Renal pelvis (tissue), 4 donors: ENCODE results near the gene KIF3B. TPM values are rescaled to one million over a fixed set of nuclear protein-coding genes. Genes with fewer than 3 reads are reported as not detected.
"Not testable (repeated sequence)": the region's sequence is repeated elsewhere in the genome, so short reads cannot be mapped to it uniquely, and the experiment has no call there.

Source experiments
- DNase-seq: peaks from one replicate; pipeline ENCODE4 v3.0.0-alpha.2; 2013
- polyA plus RNA-seq, 3 donors: library from polyadenylated mRNA; unstranded; fragments of 120-200 nt; gene quantifications; one replicate each; pipeline ENCODE4 v1.2.1, GENCODE V29; 2013; ENCODE audit not compliant: insufficient read length in 3 of 3

The KIF3B gene
- polyA plus RNA-seq, 3 donors, result 36.4 to 47.3 (median 38.6) TPM

DNA sequence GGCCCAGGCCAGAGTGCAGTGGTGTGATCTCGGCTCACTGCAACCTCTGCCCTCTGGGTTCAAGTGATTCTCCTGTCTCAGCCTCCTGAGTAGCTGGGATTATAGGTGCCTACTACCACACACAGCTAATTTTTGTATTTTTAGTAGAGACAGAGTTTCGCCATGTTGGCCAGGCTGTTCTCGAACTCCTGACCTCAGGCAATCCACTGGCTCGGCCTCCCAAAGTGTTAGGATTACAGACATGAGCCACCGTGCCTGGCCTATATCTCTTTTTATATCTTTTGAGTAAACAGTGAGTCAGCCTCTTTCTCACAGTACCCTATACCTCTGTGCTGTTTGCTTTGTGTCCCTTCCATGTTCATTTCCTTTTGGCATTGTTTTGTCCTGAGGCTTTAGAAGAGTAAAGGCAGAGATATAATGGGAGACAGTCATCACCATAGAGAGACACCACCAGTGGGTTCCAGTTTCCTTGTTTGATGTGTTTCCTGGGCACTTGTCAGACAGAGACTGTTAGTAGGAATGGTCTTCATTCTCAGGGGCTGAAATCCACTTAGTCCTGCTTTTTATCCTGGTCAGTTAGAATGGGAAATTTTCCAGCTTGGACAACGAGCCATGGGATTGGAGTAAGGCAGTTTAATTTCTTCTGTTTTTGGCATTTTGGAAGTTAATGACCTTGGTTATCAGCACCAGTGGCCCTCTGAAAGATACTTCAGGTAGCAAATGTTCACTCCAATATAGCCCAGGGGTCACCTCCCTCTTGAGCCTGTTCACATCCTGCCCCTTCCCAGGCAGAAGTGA, 48.5 kb downstream of the KIF3B start:
- DNase-seq, result no peak

GRCh38 chr20:32326504-32326845, 49.0 kb downstream of the KIF3B start:
- no peak for DNase-seq

- no peak for DNase-seq
Measured at GRCh38 chr20:32327087-32327681, 49.7 kb downstream of the KIF3B start.

DNA sequence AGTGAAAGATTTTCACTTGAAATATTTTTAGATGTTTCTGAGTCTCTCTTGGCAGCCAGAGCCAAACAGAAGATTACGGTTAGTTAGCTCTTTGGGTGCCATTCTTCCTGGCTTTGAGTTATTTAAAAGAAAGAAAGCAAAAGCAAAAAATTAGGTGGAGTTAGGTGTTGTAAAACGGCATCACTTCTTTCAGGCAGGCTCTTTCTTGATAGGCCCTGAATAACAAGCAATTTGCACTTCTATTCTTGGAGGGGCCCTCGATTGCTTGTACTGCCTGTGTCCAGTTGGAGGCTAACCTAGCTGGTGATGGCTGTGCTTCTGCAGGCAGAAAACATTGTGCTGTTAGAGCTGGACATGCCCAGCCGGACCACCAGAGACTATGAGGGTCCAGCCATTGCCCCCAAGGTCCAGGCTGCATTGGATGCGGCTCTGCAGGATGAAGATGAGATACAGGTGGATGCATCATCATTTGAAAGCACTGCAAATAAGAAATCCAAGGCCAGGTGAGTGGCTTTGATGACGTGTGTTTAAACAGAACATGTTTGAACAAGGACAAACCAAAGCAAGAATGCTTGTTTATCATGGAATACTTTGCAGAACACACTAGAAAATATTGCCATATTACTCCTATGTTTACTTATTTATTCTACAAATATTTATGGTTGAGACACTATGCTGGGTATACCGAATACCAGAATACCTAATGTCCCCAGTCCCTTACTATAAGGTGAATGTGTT, 52.5 kb downstream of the KIF3B start:
- no peak for DNase-seq

- DNase-seq, result no peak
Measured at GRCh38 chr20:32330555-32330897, 53.1 kb downstream of the KIF3B start.

GRCh38 chr20:32332614-32333013, 55.2 kb downstream of the KIF3B start:
- DNase-seq, result no peak

- DNase-seq, result no peak
Measured at GRCh38 chr20:32333181-32333987, 55.9 kb downstream of the KIF3B start.

DNA sequence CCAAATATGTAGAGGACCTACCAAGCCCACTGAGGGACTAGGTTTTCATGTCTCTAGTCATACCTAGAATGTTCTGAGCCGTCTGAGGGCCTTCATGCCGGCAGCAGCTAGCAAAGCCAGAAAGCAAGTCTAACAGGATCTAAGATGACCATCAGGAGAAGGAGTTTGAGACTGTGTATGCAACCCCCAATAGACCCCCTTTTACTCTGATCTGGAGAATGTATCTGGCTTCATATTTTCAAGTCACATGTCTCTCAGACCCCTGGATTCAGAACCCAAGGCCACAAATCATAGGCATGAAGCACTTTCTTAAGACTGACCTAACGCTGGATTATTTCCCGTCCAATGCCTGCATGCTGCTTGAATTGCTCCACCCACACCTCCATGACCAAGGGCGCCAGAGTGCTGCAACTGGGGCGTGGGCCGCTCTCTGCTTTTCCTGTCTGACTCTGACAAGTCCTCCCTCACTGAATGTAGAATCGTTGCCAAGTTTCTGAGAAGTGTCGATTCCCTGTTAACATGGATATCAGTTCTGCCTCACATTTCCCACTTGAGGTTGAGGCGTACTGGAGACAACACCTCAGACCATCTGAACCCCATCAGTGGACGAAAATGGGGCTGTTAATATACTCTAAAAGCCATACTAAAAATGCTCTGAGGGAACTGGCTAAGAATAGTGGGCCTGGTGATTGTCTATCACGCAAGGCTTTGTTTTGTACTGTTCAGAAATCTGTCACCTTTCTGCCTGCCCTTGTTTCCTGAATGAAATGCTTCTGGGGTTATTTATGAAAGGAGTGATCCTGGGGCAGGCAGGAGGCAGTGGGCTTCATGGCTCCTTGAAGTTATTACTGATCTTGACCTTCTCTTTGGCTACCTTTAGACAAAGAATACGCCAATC, 56.8 kb downstream of the KIF3B start:
- DNase-seq, result no peak

GRCh38 chr20:32336918-32337347, 59.5 kb downstream of the KIF3B start:
- DNase-seq, result no peak

- no peak for DNase-seq
Measured at GRCh38 chr20:32337937-32338661, 60.6 kb downstream of the KIF3B start.

DNA sequence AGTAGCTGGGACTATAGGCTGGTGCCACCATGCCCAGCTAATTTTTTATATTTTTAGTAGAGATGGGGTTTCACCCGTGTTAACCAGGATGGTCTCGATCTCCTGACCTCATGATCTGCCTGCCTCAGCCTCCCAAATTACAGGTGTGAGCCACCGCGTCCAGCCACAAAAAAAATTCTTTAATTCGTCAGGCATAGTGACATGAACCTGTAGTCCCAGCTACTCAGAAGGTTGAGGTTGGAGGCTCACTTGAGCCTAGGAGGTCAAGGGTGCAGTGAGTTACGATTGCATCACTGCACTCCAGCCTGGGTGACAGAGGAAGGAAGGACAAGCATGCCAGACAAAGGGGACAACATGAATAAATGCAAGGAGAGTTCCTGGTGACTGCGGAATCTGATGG, 61.2 kb downstream of the KIF3B start:
- no peak for DNase-seq

DNA sequence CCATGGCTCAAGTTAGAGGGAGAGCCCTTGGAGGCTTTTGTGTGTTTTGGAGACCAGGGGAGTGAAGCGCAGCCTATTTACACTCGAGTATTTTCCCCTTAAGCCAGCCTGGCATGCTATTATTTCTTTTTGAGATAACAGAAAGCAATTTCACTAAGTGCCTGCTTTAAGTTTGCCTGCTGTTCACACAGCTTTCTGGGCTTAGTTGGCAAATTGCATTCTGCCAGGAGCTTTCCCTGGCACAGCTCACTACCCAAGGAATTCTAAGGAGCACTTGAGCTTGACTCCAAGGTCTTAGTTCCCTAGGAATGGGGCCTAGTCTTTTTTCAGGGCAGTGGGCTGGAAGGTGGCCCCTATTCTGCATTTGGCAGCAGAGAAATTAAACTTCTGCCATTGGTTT, 61.7 kb downstream of the KIF3B start:
- DNase-seq, result no peak

- DNase-seq, result not testable (repeated sequence)
Measured at GRCh38 chr20:32341053-32341452, 63.6 kb downstream of the KIF3B start.

DNA sequence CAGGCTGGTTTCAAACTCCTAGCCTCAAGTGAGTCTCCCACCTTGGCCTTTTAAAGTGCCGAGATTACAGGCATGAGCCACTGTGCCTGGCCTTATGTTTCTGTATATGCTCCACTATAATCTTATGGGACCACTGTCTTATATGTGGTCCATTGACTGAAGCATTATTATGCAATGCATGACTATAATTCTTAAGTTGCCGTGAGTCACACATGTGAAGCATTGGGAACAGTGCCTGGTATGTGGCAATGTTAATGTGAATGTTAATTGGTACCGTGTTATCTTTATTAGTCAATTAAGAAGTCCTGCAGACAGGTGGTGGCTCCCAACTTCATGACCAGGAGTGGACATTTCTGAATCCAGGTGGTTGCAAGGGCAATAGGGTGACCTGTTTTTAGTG, 66.0 kb downstream of the KIF3B start:
- no peak for DNase-seq

GRCh38 chr20:32344835-32345506, 67.5 kb downstream of the KIF3B start:
- no peak for DNase-seq

- no peak for DNase-seq
Measured at GRCh38 chr20:32348207-32348606, 70.8 kb downstream of the KIF3B start.

GRCh38 chr20:32350421-32350820, 73.0 kb downstream of the KIF3B start:
- DNase-seq, result no peak

DNA sequence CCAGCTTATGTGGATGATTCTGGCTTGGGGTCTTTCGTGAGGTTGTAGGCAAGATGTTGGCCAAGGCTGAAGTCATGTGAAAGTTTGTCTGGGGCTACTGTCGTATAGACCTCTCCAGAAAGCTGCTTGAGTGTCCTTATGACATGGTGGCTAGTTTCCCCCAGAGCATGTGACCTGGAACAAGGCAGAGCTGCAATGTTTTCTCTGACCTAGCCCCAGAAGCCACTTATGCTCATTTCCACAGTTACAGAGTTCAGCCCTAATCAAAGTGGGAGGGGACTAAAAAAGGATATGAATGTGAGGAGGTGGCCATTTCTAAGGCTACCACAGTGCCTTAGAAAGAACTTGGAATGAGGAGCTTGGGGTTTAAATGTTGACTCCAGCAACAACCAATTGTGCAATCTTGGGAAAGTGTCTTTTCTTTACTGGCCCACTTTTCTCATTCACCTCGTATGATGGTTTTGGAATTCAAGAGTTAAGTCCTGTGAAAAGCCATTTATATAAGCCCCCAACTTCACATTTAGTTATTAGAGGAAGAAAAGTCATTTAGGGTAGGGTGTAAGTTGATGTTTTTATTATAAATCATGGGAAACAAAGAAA, 74.8 kb downstream of the KIF3B start:
- DNase-seq, result no peak

DNA sequence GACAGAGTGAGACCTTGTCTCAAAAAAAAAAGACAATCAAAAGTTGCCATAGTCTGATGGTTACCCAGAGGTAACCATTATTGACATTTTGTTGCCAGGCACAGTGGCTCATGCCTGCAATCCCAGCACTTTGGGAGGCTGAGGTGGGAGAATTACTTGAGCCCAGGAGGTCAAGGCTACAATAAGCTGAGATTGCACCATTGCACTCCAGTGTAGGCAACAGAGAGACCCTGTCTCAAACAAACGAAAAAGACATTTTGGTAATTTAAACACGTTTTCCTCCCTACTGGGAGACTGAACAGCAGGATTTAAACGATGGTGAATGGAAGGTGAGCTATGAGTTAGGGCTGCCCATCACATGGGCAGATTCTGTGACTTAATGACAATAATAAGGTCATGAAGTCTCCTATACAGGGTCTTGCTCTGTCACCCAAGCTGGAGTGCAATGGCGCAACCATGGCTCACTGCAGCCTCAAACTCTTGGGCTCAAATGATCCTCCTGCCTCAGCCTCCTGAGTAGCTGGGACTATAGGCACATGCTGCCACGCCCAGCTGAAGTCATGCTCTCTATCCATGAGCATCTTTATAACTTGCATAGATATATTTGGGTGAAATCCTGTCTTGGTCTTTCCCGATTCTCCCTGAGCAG, 76.5 kb downstream of the KIF3B start:
- DNase-seq, result no peak
